ENCODE measurements around the gene SDHD. TPM values are rescaled to one million over a fixed set of nuclear protein-coding genes. Genes with fewer than 3 reads are reported as not detected.
A peak's percentile ranks its signal among the peaks of the same experiment; 100 is the strongest.
"Not testable (repeated sequence)": the region's sequence is repeated elsewhere in the genome, so short reads cannot be mapped to it uniquely, and the experiment has no call there.

SDHD gene
- total and polyA plus RNA-seq, 9 of the 15 experiments (the other 6 are each of a cell fraction or from before 2014, with no cell fraction given), result 150 to 1,225 (median 215) TPM

DNA sequence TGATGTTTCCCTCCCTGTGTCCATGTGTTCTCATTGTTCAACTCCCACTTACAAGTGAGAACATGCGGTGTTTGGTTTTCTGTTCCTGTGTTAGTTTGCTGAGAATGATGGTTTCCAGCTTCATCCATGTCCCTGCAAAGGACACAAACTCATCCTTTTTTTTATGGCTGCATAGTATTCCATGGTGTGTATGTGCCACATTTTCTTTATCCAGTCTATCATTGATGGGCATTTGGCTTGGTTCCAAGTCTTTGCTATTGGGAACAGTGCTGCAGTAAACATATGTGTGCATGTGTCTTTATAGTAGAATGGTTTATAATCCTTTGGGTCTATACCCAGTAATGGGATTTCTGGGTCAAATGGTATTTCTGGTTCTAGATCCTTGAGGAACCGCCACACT lies 40.0 kb upstream of the SDHD start:
- WGBS (ENCODE audit: insufficient coverage, low coverage, missing lambda C conversion rate), result 100% methylated on average over 1 of the region's 2 CpGs
- not testable (repeated sequence) for DNase-seq (ENCODE audit: extremely low read depth in 1 of 4, low spot score in 3 of 4)

DNA sequence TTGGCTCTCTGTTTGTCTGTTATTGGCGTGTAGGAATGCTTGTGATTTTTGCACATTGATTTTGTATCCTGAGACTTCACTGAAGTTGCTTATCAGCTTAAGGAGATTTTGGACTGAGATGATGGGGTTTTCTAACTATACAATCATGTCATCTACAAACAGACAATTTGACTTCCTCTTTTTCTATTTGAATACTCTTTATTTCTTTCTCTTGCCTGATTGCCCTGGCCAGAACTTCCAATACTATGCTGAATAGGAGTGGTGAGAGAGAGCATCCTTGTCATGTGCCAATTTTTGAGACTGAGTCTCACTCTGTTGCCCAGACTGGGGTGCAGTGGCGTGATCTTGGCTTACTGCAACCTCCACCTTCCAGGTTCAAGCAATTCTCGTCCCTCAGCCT lies 38.4 kb upstream of the SDHD start:
- not testable (repeated sequence) for H3K27ac ChIP-seq (ENCODE audit: extremely low read depth, low read depth, low read length)
- POLR2A ChIA-PET, result interaction anchor here (0.6 kb wide), 1 partner anchor 30 kb away, joined by 5 read pairs; no protein-coding TSS in a partner anchor

More for the DNA sequence above, 40.0 kb upstream of the SDHD start:
- CTCF ChIA-PET (ENCODE audit: low intra/inter-chr PET ratio); H4K20me1 ChIP-seq (replicated peaks; ENCODE audit: control insufficient read depth, insufficient read depth, low read length); ATAC-seq; H3K4me2 ChIP-seq (ENCODE audit: insufficient read depth, low read length); H3K9me3 ChIP-seq (replicated peaks; ENCODE audit: control insufficient read depth, insufficient read depth, low read depth, low read length); FAIRE-seq; H2AFZ ChIP-seq (ENCODE audit: low read depth, low read length); H3K27me3 ChIP-seq (ENCODE audit: control insufficient read depth in 2 of 2, insufficient read depth in 2 of 2, low read length in 2 of 2); intact Hi-C loops (cut with micrococcal nuclease); H3K4me3 ChIP-seq; BruUV-seq (replicated peaks); H3K9me1 ChIP-seq (ENCODE audit: control insufficient read depth, insufficient read depth, low read length); H3K27ac ChIP-seq (ENCODE audit: extremely low read depth, low read depth, low read length); POLR2A ChIA-PET; in situ Hi-C loops (cut with MboI); H3K9ac ChIP-seq (ENCODE audit: insufficient read depth in 1 of 2, low read depth in 2 of 2, low read length in 2 of 2): not testable (repeated sequence)
- Histone ChIP-seq H3K36me3 (ENCODE audit: control insufficient read depth, insufficient read depth, low read length) (peaks cover 89% of the 10 kb centered on the region), H3K79me2 (ENCODE audit: control insufficient read depth, insufficient read depth, low read length) (peaks cover 60% of the 10 kb centered on the region), H3K4me1 (replicated peaks in 1 of 2; ENCODE audit: control insufficient read depth in 2 of 2, insufficient read depth in 2 of 2, low read length in 2 of 2) (peaks cover 4 to 31% of the 10 kb centered on the region in 2 experiments)
- peak; percentile 76 for TF ChIP-seq NFIC (IDR thresholded peaks at IDR 0.05)

More for the DNA sequence above, 38.4 kb upstream of the SDHD start:
- H4K20me1 ChIP-seq (replicated peaks; ENCODE audit: control insufficient read depth, insufficient read depth, low read length); H3K9me3 ChIP-seq (replicated peaks; ENCODE audit: control insufficient read depth, insufficient read depth, low read depth, low read length); FAIRE-seq; in situ Hi-C loops (cut with MboI); H3K4me3 ChIP-seq; H3K4me2 ChIP-seq (ENCODE audit: insufficient read depth, low read length); CTCF ChIA-PET (ENCODE audit: low intra/inter-chr PET ratio); H2AFZ ChIP-seq (ENCODE audit: low read depth, low read length); H3K9ac ChIP-seq (ENCODE audit: insufficient read depth in 1 of 2, low read depth in 2 of 2, low read length in 2 of 2); BruUV-seq (replicated peaks); intact Hi-C loops (cut with micrococcal nuclease); ATAC-seq; H3K9me1 ChIP-seq (ENCODE audit: control insufficient read depth, insufficient read depth, low read length); DNase-seq (ENCODE audit: extremely low read depth in 1 of 4, low spot score in 3 of 4); H3K27me3 ChIP-seq (ENCODE audit: control insufficient read depth in 2 of 2, insufficient read depth in 2 of 2, low read length in 2 of 2): not testable (repeated sequence)
- Histone ChIP-seq H3K4me1 (replicated peaks in 1 of 2; ENCODE audit: control insufficient read depth in 2 of 2, insufficient read depth in 2 of 2, low read length in 2 of 2) (peaks cover 3 to 17% of the 10 kb centered on the region in 2 experiments; a peak in 4 of 5 replicates), H3K79me2 (ENCODE audit: control insufficient read depth, insufficient read depth, low read length) (peaks cover 45% of the 10 kb centered on the region), H3K36me3 (ENCODE audit: control insufficient read depth, insufficient read depth, low read length) (peaks cover 89% of the 10 kb centered on the region)
- TF ChIP-seq SPI1 (IDR thresholded peaks at IDR 0.05; ENCODE audit: borderline replicate concordance, low read depth, low read length) (0 out of 2 replicates have a peak, but pooled peaks have one; percentile 31), SMARCE1 (IDR thresholded peaks at IDR 0.05) (peak; percentile 51; the same call in 1 of the 2 replicates)
- WGBS (ENCODE audit: insufficient coverage, low coverage, missing lambda C conversion rate), result 92% methylated on average over 3 of the region's 3 CpGs

Measured in K562 (cell line).